Right renal pelvis (tissue), 4 donors: ENCODE data around the gene USH2A. TPM values are rescaled to one million over a fixed set of nuclear protein-coding genes. Genes with fewer than 3 reads are reported as not detected.
"Not testable (repeated sequence)": the region's sequence is repeated elsewhere in the genome, so short reads cannot be mapped to it uniquely, and the experiment has no call there.

Source experiments
- DNase-seq, 4 donors: peaks; one replicate each; pipeline ENCODE4 v3.0.0-alpha.2; 2013; ENCODE audit warnings: low read depth in 4 of 4, low spot score in 3 of 4, missing footprints in 1 of 4
- polyA plus RNA-seq, 4 donors: library from polyadenylated mRNA; unstranded; fragments of 120-200 nt; gene quantifications; one replicate each; pipeline ENCODE4 v1.2.1, GENCODE V29; 2013; ENCODE audit not compliant: insufficient read length in 4 of 4

Gene USH2A
- polyA plus RNA-seq, 4 donors: 0.21 to 0.52 (median 0.27) TPM

DNA sequence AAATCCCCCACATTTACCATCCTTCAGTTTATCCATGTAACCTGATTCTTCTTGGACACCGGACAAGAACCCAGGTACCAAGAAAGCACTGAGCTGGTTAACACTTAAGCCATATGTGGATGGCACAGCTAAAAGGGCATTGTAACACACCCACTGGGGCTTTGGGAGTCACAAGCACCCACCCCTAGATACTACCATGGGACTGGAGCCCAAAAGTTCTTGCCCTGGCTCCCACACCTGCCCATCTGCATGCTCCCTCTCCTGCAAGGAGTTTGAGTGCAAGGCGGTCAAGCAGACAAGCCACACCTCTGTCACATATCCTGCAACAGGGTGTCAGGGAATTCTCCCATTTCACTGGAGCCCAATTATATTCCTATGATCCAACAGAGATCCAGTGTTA, 270.1 kb downstream of the USH2A start:
- DNase-seq: no peak

DNA sequence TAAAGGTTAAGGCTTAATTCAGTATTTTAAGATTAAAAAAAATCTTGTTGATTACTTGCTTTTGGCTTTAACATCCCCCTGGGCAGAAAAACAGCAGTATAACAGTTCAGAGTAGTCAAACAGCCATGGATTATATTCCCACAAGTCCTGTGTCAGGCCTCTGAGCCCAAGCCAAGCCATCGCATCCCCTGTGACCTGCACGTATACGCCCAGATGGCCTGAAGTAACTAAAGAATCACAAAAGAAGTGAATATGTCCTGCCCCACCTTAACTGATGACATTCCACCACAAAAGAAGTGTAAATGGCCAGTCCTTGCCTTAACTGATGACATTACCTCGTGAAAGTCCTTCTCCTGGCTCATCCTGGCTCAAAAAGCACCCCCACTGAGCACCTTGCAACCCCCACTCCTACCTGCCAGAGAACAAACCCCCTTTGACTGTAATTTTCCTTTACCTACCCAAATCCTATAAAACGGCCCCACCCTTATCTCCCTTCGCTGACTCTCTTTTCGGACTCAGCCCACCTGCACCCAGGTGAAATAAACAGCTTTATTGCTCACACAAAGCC, 277.7 kb downstream of the USH2A start:
- not testable (repeated sequence) for DNase-seq

GRCh38 chr1:216144661-216145450, 278.4 kb downstream of the USH2A start:
- DNase-seq: no peak

- no peak for DNase-seq
Measured at GRCh38 chr1:216142921-216143320, 280.3 kb downstream of the USH2A start.

- no peak for DNase-seq
Measured at GRCh38 chr1:216140730-216141524, 282.3 kb downstream of the USH2A start.

- DNase-seq: no peak
Measured at GRCh38 chr1:216124192-216124781, 299.0 kb downstream of the USH2A start.

DNA sequence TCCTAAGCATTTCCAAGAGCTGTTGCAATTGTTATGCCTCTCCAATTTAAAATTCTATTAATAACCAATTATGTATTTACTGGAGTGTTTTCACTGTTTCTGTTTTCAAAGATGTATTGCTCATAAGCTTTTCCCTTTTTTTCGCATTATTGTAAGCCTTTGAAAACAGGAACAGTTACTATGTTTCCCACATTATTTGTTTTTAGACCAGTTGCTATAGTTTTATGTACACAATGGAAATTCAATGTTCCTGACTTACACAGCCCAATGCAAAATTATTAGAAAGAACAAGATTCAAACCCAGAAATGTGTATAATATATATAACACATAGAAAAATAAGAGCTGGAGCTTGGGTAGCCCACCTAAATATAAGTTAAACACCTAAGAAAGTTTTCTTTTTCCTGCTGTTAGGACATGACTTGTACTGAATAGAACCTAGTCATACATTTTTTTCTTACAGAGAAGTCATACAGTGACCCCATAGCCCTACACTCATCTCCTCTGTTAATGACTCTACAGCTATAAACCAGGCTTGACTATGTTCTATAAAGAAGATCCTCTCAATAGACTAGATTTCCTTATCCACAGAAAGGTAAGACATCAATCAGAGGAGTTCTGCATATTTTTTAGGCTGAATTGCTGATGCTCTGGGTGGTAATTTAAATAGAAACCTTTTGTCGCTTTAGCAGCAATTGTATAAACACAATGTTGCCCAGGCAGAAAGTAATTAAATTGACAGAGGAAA, 299.6 kb downstream of the USH2A start:
- DNase-seq: no peak

DNA sequence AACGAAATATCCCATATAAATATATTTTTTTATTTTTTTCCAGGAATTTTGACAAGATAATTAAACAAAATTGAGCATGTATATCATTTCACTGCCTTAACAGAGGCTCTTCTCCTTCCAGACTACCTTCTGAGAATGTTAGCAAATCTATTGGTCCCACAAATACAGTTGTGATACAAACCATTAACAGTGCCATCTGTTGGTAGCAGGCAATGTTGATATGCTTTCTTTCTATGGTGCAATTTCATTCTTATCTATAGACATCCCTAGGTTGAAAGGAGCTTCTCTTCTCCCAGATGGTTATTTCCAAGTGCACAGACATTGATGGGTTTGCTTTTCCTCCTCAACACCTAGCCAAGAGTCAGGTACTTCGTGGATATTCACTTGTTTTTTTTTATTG, 303.6 kb downstream of the USH2A start:
- DNase-seq: no peak

DNA sequence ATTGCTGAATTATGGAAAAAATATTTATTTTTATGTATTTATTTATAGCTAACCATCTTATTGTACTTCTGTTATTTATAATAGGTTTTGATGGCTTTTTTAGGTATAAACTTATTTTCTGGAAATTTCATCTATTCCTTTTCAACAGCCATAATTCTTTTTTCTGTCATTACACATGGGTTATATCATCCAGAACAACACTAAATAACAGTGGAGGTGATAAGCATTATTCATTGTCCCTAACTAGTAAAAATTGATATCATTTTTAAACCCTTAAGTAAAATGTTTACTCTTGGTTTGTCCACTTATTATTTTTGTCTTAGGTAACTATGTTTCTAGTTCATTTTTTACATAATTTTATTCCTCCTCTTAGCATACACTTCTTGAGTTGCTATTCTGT, 309.1 kb downstream of the USH2A start:
- DNase-seq: no peak

- no peak for DNase-seq
Measured at GRCh38 chr1:216113181-216113580, 310.1 kb downstream of the USH2A start.

DNA sequence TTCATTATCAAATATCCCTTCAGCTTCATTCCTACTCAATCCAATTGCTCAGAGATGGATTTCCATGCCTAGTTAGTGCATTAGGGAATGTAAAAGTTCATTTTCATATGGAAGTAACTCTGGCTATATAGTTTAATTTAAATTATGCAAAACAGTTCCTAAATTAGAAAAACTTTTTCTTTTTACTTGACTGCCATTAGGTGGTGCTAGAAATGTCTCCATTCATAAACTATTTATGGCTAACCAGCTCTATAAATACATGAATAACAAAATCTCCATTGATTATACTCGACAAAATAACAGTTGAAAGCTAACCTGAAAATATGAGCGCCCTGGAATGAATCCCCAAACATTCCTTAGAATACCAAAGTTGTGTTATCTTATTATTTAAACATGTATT, 311.4 kb downstream of the USH2A start:
- DNase-seq: no peak

GRCh38 chr1:216095400-216095799, 327.8 kb downstream of the USH2A start:
- DNase-seq: no peak

- no peak for DNase-seq
Measured at GRCh38 chr1:216090556-216090955, 332.7 kb downstream of the USH2A start.

DNA sequence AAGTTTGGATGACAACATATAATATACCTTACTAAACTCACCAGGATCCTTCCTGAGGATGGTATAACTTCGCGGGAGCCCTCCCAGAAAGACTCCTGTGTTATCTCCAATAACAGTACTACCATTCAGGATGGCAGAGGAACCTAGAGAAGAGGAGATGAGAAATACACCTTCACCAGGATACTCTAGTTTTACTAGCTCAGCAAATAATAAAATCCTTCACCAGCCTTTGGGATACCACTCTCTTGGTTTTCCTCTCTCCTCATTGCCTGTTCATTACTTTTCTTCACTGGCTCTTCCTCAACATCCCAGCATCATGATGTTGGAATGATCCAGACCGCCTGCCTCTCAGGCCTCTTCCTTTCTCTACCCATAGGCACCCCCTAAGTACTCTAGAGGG, 336.6 kb downstream of the USH2A start:
- no peak for DNase-seq

DNA sequence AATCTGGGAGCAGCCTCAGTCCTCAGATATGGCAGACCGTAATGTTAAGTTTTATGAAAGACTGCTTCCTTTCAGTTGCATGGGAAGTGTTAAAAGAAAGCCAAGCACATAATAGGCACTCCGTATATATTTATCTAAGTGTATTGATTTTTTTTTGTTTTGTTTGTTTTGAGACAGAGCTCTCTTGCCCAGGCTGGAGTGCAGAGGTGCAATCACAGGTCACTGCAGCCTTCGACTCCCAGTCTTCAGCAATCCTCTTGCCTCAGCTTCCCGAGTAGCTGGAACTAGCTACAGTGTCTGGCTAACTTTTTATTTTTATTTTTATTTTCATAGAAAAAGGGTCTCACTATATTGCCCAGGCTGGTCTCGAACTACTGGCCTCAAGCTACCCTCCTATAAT, 341.8 kb downstream of the USH2A start:
- no peak for DNase-seq

- no peak for DNase-seq
Measured at GRCh38 chr1:216076751-216077150, 346.5 kb downstream of the USH2A start.

- no peak for DNase-seq
Measured at GRCh38 chr1:216075339-216075738, 347.9 kb downstream of the USH2A start.

- DNase-seq: no peak
Measured at GRCh38 chr1:216073793-216074595, 349.3 kb downstream of the USH2A start.

- DNase-seq: peak in 3 of 4 donors; percentile 3 to 23 (median 8)
Measured at GRCh38 chr1:216071262-216071661, 352.0 kb downstream of the USH2A start.

- no peak for DNase-seq
Measured at GRCh38 chr1:216064643-216065042, 358.6 kb downstream of the USH2A start.
